HEK293 (cell line): ENCODE measurements around the gene HMX1.

ENCODE experiments used
- CTCF ChIA-PET: fragments of 350-600 bp; formaldehyde crosslinking; extraction: SDS; loops from one replicate; lab custom pipeline; 2021; ENCODE audit warnings: antibody characterized with exemption; lab: Yijun Ruan, JAX
- POLR2A ChIA-PET: fragments of 300-600 bp; formaldehyde crosslinking; extraction: SDS; loops from one replicate; lab custom pipeline; 2020; ENCODE audit warnings: antibody characterized with exemption, inconsistent platforms; lab: Yijun Ruan, JAX
- H3K27ac ChIP-seq: fragments of 200-500 bp; sonication (Bioruptor generic); 2 replicates; pipeline ENCODE4 v1.5.1; 2014; ENCODE audit warnings: low read depth, low read length, control low read depth, inconsistent platforms; ENCODE audit errors: extremely low read depth
- H3K36me3 ChIP-seq, 2 experiments: fragments of 200-500 bp in 1 of 2; sonication (Bioruptor generic) in 1 of 2; 1 replicate in 1 of 2; 2 replicates in 1 of 2; pipeline ENCODE4 v1.5.1; 2014 to 2017; ENCODE audit warnings: inconsistent platforms in 2 of 2, low read length in 2 of 2; ENCODE audit not compliant: control insufficient read depth in 2 of 2, insufficient read depth in 1 of 2
- H3K4me1 ChIP-seq: fragments of 200-500 bp; sonication (Bioruptor generic); 2 replicates; pipeline ENCODE4 v1.5.1; 2014; ENCODE audit warnings: mild to moderate bottlenecking, low read length, inconsistent platforms; ENCODE audit not compliant: control insufficient read depth, insufficient read depth
- H3K4me3 ChIP-seq: 2 replicates; pipeline ENCODE4 v1.5.1; 2011; ENCODE audit warnings: low read depth, mild to moderate bottlenecking, control low read depth, low read length, moderate library complexity
- H3K9me3 ChIP-seq: fragments of 200-500 bp; sonication (Bioruptor generic); 2 replicates; pipeline ENCODE4 v1.5.1; 2014; ENCODE audit warnings: low read depth, low read length, inconsistent platforms; ENCODE audit not compliant: control insufficient read depth, insufficient read depth
- EGR2 ChIP-seq: fragments of 450-650 bp; formaldehyde crosslinking; IDR thresholded peaks from 2 replicates; pipeline ENCODE4 v1.5.1; 2016; ENCODE audit warnings: low read depth, missing biosample characterization, missing genetic modification characterization
- KLF9 ChIP-seq: fragments of 450-650 bp; formaldehyde crosslinking; IDR thresholded peaks from 2 replicates; pipeline ENCODE4 v1.5.1; 2016; ENCODE audit warnings: missing biosample characterization, missing genetic modification characterization, low read depth
- REPIN1 ChIP-seq: fragments of 450-650 bp; formaldehyde crosslinking; IDR thresholded peaks from 2 replicates; pipeline ENCODE4 v1.5.1; 2017; ENCODE audit warnings: missing biosample characterization, missing genetic modification characterization, low read depth
- SCRT2 ChIP-seq: fragments of 450-650 bp; formaldehyde crosslinking; IDR thresholded peaks from 2 replicates; pipeline ENCODE4 v1.5.1; 2016; ENCODE audit warnings: missing biosample characterization, missing genetic modification characterization
- WT1 ChIP-seq: fragments of 450-650 bp; formaldehyde crosslinking; IDR thresholded peaks from 2 replicates; pipeline ENCODE4 v1.5.1; 2016; ENCODE audit warnings: missing biosample characterization, missing genetic modification characterization
- YY2 ChIP-seq: fragments of 450-650 bp; formaldehyde crosslinking; IDR thresholded peaks from 2 replicates; pipeline ENCODE4 v1.5.1; 2016; ENCODE audit warnings: missing biosample characterization, missing genetic modification characterization
- ZFP37 ChIP-seq: fragments of 450-650 bp; formaldehyde crosslinking; IDR thresholded peaks from 2 replicates; pipeline ENCODE4 v1.5.1; 2016; ENCODE audit warnings: missing biosample characterization, missing genetic modification characterization
- ZNF10 ChIP-seq: fragments of 450-650 bp; formaldehyde crosslinking; IDR thresholded peaks from 2 replicates; pipeline ENCODE4 v1.5.1; 2017; ENCODE audit warnings: missing biosample characterization, missing genetic modification characterization
- ZNF140 ChIP-seq: fragments of 450-650 bp; formaldehyde crosslinking; IDR thresholded peaks from 2 replicates; pipeline ENCODE4 v1.5.1; 2016; ENCODE audit warnings: missing biosample characterization, missing genetic modification characterization
- ZNF174 ChIP-seq: fragments of 450-650 bp; formaldehyde crosslinking; IDR thresholded peaks from 2 replicates; pipeline ENCODE4 v1.5.0; 2017; ENCODE audit warnings: missing biosample characterization, mild to moderate bottlenecking, missing genetic modification characterization
- ZNF202 ChIP-seq: fragments of 450-650 bp; formaldehyde crosslinking; IDR thresholded peaks from 2 replicates; pipeline ENCODE4 v1.5.1; 2016; ENCODE audit warnings: missing biosample characterization, missing genetic modification characterization, borderline replicate concordance
- ZNF350 ChIP-seq: fragments of 450-650 bp; formaldehyde crosslinking; IDR thresholded peaks from 2 replicates; pipeline ENCODE4 v1.5.0; 2017; ENCODE audit warnings: missing biosample characterization, mild to moderate bottlenecking, missing genetic modification characterization
- ZNF510 ChIP-seq: fragments of 450-650 bp; formaldehyde crosslinking; IDR thresholded peaks from 2 replicates; pipeline ENCODE4 v1.5.1; 2018; ENCODE audit warnings: mild to moderate bottlenecking, missing genetic modification characterization, missing biosample characterization; ENCODE audit not compliant: insufficient replicate concordance
- ZNF521 ChIP-seq: fragments of 450-650 bp; formaldehyde crosslinking; IDR thresholded peaks from 2 replicates; pipeline ENCODE4 v1.5.1; 2017; ENCODE audit warnings: missing biosample characterization, mild to moderate bottlenecking, missing genetic modification characterization
- ZNF596 ChIP-seq: fragments of 450-650 bp; IDR thresholded peaks from 2 replicates; pipeline ENCODE4 v1.5.0; 2018; ENCODE audit warnings: missing biosample characterization, mild to moderate bottlenecking, missing genetic modification characterization, moderate library complexity
- ZNF600 ChIP-seq: fragments of 450-650 bp; formaldehyde crosslinking; IDR thresholded peaks from 2 replicates; pipeline ENCODE4 v1.5.1; 2016; ENCODE audit warnings: missing biosample characterization, missing genetic modification characterization
- ZNF692 ChIP-seq: fragments of 450-650 bp; formaldehyde crosslinking; IDR thresholded peaks from 2 replicates; pipeline ENCODE4 v1.5.1; 2016; ENCODE audit warnings: missing biosample characterization, missing genetic modification characterization
- ZNF707 ChIP-seq: fragments of 450-650 bp; formaldehyde crosslinking; IDR thresholded peaks from 2 replicates; pipeline ENCODE4 v1.5.1; 2016; ENCODE audit warnings: missing biosample characterization, missing genetic modification characterization
- TF ChIP-seq, protein P1 (sequence below): fragments of 450-650 bp; formaldehyde crosslinking; IDR thresholded peaks from 2 replicates; pipeline ENCODE4 v1.5.1; 2016; ENCODE audit warnings: missing biosample characterization, missing genetic modification characterization
- TF ChIP-seq, protein P2 (sequence below): fragments of 450-650 bp; formaldehyde crosslinking; optimal IDR thresholded peaks from 2 replicates; pipeline ENCODE3; 2016; ENCODE audit warnings: missing biosample characterization, mild to moderate bottlenecking, missing genetic modification characterization
- TF ChIP-seq, protein P3 (sequence below): sonication (generic); formaldehyde crosslinking; IDR thresholded peaks from 2 replicates; pipeline ENCODE4 v1.8.1; 2022; ENCODE audit warnings: mild to moderate bottlenecking, moderate library complexity, missing genetic modification reagents

Gene HMX1

GRCh38 chr4:8851321-8852117 lies 20.1 kb downstream of the HMX1 start (continued):
- TF ChIP-seq, protein P1, sequence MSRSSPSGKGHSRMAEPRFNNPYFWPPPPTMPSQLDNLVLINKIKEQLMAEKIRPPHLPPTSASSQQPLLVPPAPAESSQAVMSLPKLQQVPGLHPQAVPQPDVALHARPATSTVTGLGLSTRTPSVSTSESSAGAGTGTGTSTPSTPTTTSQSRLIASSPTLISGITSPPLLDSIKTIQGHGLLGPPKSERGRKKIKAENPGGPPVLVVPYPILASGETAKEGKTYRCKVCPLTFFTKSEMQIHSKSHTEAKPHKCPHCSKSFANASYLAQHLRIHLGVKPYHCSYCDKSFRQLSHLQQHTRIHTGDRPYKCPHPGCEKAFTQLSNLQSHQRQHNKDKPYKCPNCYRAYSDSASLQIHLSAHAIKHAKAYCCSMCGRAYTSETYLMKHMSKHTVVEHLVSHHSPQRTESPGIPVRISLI (tag by site-specific recombination) = no peak
- TF ChIP-seq YY2 (tag by site-specific recombination) (no peak), REPIN1 (tag by site-specific recombination) (no peak), ZNF707 (tag by site-specific recombination) (no peak), ZNF140 (no peak), SCRT2 (tag by site-specific recombination) (no peak), ZNF600 (tag by site-specific recombination) (no peak), ZNF350 (no peak)

DNA sequence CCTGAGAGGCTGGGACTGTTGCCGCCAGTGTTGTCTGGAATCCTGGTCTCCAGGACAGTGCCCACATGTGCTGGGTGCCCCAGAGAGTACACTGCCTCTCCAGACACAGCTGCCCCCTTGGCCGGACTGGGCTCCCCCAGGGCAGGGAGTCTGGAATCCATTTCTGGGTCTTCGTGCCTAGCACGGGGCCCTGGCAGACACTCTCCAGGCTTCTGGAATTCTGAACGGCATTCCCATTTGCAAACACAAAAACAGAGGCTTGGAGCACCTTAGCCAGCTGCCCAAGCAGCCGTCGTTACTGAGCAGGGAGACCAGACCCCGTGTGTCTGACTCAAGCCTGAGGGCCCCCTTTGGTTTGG lies 20.8 kb downstream of the HMX1 start:
- Histone ChIP-seq H3K9me3 (no peaks in the 10 kb centered on the region), H3K36me3 (no peaks in the 10 kb centered on the region)
- ChIA-PET CTCF (no interaction called here), POLR2A (no interaction called here)
- TF ChIP-seq WT1 (tag by site-specific recombination) = no peak
- no peak for TF ChIP-seq KLF9
- TF ChIP-seq ZNF596 (tag by site-specific recombination) = no peak
- TF ChIP-seq EGR2 (tag by site-specific recombination) = no peak
- TF ChIP-seq, protein P2, sequence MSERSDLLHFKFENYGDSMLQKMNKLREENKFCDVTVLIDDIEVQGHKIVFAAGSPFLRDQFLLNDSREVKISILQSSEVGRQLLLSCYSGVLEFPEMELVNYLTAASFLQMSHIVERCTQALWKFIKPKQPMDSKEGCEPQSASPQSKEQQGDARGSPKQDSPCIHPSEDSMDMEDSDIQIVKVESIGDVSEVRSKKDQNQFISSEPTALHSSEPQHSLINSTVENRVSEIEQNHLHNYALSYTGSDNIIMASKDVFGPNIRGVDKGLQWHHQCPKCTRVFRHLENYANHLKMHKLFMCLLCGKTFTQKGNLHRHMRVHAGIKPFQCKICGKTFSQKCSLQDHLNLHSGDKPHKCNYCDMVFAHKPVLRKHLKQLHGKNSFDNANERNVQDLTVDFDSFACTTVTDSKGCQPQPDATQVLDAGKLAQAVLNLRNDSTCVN = no peak
- TF ChIP-seq ZNF174 (tag by site-specific recombination) = no peak
- no peak for TF ChIP-seq ZNF521
- TF ChIP-seq, protein P3, sequence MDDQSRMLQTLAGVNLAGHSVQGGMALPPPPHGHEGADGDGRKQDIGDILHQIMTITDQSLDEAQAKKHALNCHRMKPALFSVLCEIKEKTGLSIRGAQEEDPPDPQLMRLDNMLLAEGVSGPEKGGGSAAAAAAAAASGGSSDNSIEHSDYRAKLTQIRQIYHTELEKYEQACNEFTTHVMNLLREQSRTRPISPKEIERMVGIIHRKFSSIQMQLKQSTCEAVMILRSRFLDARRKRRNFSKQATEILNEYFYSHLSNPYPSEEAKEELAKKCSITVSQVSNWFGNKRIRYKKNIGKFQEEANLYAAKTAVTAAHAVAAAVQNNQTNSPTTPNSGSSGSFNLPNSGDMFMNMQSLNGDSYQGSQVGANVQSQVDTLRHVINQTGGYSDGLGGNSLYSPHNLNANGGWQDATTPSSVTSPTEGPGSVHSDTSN (CRISPR knock-in tag) = no peak
- TF ChIP-seq ZNF10 (tag by site-specific recombination) = no peak
- TF ChIP-seq ZNF692 (tag by site-specific recombination) = no peak
- TF ChIP-seq ZNF510 (tag by site-specific recombination) = no peak
- TF ChIP-seq ZFP37 (tag by site-specific recombination) = no peak
- no peak for TF ChIP-seq ZNF202 (tag by site-specific recombination)
- TF ChIP-seq, all 188 proteins: peak for 0
- Histone ChIP-seq H3K4me3 (no peak overlapping the region), H3K27ac (no peak overlapping the region), H3K4me1 (peaks cover 2% of the 10 kb centered on the region; the same call in 1 of the 2 replicates)
